Trophoblast cell (in vitro differentiated cells and primary cell): ENCODE data around the gene GRIK4.

Experiments
- DNase-seq, 2 donors: peaks; one replicate each; pipeline ENCODE4 v3.0.0-alpha.2; 2016
- H2AFZ ChIP-seq: 2 replicates; pipeline ENCODE4 v1.6.1; 2013; ENCODE audit warnings: low read length, moderate library complexity, mild to moderate bottlenecking; ENCODE audit not compliant: insufficient read depth, poor library complexity
- H2AK5ac ChIP-seq: 2 replicates; pipeline ENCODE4 v1.6.1; 2013; ENCODE audit warnings: mild to moderate bottlenecking, low read length
- H2BK120ac ChIP-seq: 2 replicates; pipeline ENCODE4 v1.6.1; 2013; ENCODE audit warnings: low read length, mild to moderate bottlenecking, moderate library complexity; ENCODE audit not compliant: insufficient read depth, poor library complexity
- H2BK12ac ChIP-seq: 2 replicates; pipeline ENCODE4 v1.6.1; 2013; ENCODE audit warnings: mild to moderate bottlenecking, low read length, moderate library complexity
- H2BK5ac ChIP-seq: 2 replicates; pipeline ENCODE4 v1.6.1; 2013; ENCODE audit warnings: low read length, low read depth, moderate library complexity, mild to moderate bottlenecking; ENCODE audit not compliant: poor library complexity
- H3K14ac ChIP-seq: 2 replicates; pipeline ENCODE4 v1.6.1; 2013; ENCODE audit warnings: mild to moderate bottlenecking, low read length
- H3K18ac ChIP-seq: 2 replicates; pipeline ENCODE4 v1.6.1; 2013; ENCODE audit warnings: mild to moderate bottlenecking, low read length
- H3K23ac ChIP-seq: 2 replicates; pipeline ENCODE4 v1.6.1; 2013; ENCODE audit warnings: low read length
- H3K27ac ChIP-seq: 2 replicates; pipeline ENCODE4 v1.5.1; 2013; ENCODE audit warnings: low read depth, mild to moderate bottlenecking, inconsistent platforms, low read length, moderate library complexity
- H3K27me3 ChIP-seq: 2 replicates; pipeline ENCODE4 v1.6.1; 2013; ENCODE audit warnings: inconsistent platforms, mild to moderate bottlenecking, low read length, moderate library complexity; ENCODE audit not compliant: insufficient read depth
- H3K36me3 ChIP-seq, 2 experiments: 1 replicate in 1 of 2; 2 replicates in 1 of 2; pipeline ENCODE4 v1.6.1; 2013; ENCODE audit warnings: low read length in 2 of 2, mild to moderate bottlenecking in 2 of 2, moderate library complexity in 1 of 2; ENCODE audit not compliant: insufficient read depth in 2 of 2, control insufficient read depth in 1 of 2
- H3K4ac ChIP-seq: 2 replicates; pipeline ENCODE4 v1.6.1; 2013; ENCODE audit warnings: low read depth, mild to moderate bottlenecking, low read length, moderate library complexity
- H3K4me1 ChIP-seq, 2 experiments: 1 replicate in 1 of 2; 2 replicates in 1 of 2; pipeline ENCODE4 v1.6.1; 2013; ENCODE audit warnings: low read length in 2 of 2, mild to moderate bottlenecking in 2 of 2, moderate library complexity in 1 of 2; ENCODE audit not compliant: insufficient read depth in 2 of 2, control insufficient read depth in 1 of 2
- H3K4me2 ChIP-seq: 2 replicates; pipeline ENCODE4 v1.6.1; 2013; ENCODE audit warnings: inconsistent platforms, mild to moderate bottlenecking, low read length, moderate library complexity
- H3K4me3 ChIP-seq: 2 replicates; pipeline ENCODE4 v1.5.1; 2013; ENCODE audit warnings: mild to moderate bottlenecking, low read depth, low read length, inconsistent platforms
- H3K79me1 ChIP-seq: one replicate; pipeline ENCODE4 v1.6.1; 2013; ENCODE audit warnings: low read length
- H3K79me2 ChIP-seq: 2 replicates; pipeline ENCODE4 v1.6.1; 2013; ENCODE audit warnings: low read length, mild to moderate bottlenecking; ENCODE audit not compliant: control insufficient read depth, insufficient read depth, poor library complexity
- H3K9ac ChIP-seq: 2 replicates; pipeline ENCODE4 v1.6.1; 2013; ENCODE audit warnings: mild to moderate bottlenecking, low read length
- H3K9me3 ChIP-seq: 2 replicates; pipeline ENCODE4 v1.6.1; 2013; ENCODE audit warnings: low read depth, mild to moderate bottlenecking, control low read depth, inconsistent platforms, low read length; ENCODE audit not compliant: insufficient read depth
- H4K12ac ChIP-seq: 2 replicates; pipeline ENCODE4 v1.6.1; 2013; ENCODE audit warnings: low read depth, mild to moderate bottlenecking, low read length, moderate library complexity
- H4K8ac ChIP-seq: 2 replicates; pipeline ENCODE4 v1.6.1; 2013; ENCODE audit warnings: low read depth, mild to moderate bottlenecking, low read length, moderate library complexity
- H4K91ac ChIP-seq: one replicate; pipeline ENCODE4 v1.6.1; 2013; ENCODE audit warnings: low read depth, mild to moderate bottlenecking, low read length, moderate library complexity
- WGBS: extraction: QIAGEN DNeasy Blood & Tissue Kit; methylation state at CpG from one replicate; pipeline ENCODE4 v1.1.7; 2013; ENCODE audit warnings: missing lambda C conversion rate; ENCODE audit not compliant: insufficient read length, insufficient coverage; ENCODE audit errors: extremely low coverage; 5-methylcytosine and 5-hydroxymethylcytosine counted together

GRIK4 gene

GRCh38 chr11:120929090-120929489 lies 417.5 kb downstream of the GRIK4 start:
- H3K79me2 ChIP-seq = no peaks in the 10 kb centered on the region
- no peak overlapping the region for H2BK5ac ChIP-seq
- no peak overlapping the region for H2AK5ac ChIP-seq
- no peak overlapping the region for H3K14ac ChIP-seq
- no peak for DNase-seq
- H2AFZ ChIP-seq = no peak overlapping the region
- H3K4me1 ChIP-seq = no peaks in the 10 kb centered on the region
- H3K27ac ChIP-seq = no peak overlapping the region
- peaks cover 2% of the 10 kb centered on the region for H3K9me3 ChIP-seq
- no peak overlapping the region for H4K91ac ChIP-seq
- H3K4me2 ChIP-seq = no peak overlapping the region
- no peaks in the 10 kb centered on the region for H3K27me3 ChIP-seq
- H3K36me3 ChIP-seq = no peaks in the 10 kb centered on the region
- H4K12ac ChIP-seq = no peak overlapping the region
- H3K4me3 ChIP-seq = no peak overlapping the region
- no peak overlapping the region for H2BK12ac ChIP-seq
- no peak overlapping the region for H3K9ac ChIP-seq
- no peak overlapping the region for H4K8ac ChIP-seq
- no peak overlapping the region for H3K23ac ChIP-seq
- no CpG with 5 or more reads among the region's 11 CpGs for WGBS
- no peak overlapping the region for H2BK120ac ChIP-seq
- H3K4ac ChIP-seq = no peak overlapping the region
- H3K18ac ChIP-seq = no peak overlapping the region
- H3K79me1 ChIP-seq = no peaks in the 10 kb centered on the region

- Histone ChIP-seq H2AK5ac (no peak overlapping the region), H4K8ac (no peak overlapping the region), H2BK12ac (no peak overlapping the region), H3K4me3 (no peak overlapping the region), H3K23ac (no peak overlapping the region), H3K36me3 (no peaks in the 10 kb centered on the region), H2AFZ (no peak overlapping the region), H3K14ac (no peak overlapping the region), H3K27me3 (no peaks in the 10 kb centered on the region), H3K9ac (no peak overlapping the region), H3K79me2 (no peaks in the 10 kb centered on the region), H3K4me1 (no peaks in the 10 kb centered on the region), H4K12ac (no peak overlapping the region), H3K18ac (no peak overlapping the region), H3K79me1 (no peaks in the 10 kb centered on the region), H2BK120ac (no peak overlapping the region), H2BK5ac (no peak overlapping the region), H3K9me3 (peaks cover 2% of the 10 kb centered on the region), H3K27ac (no peak overlapping the region), H3K4me2 (no peak overlapping the region), H3K4ac (no peak overlapping the region), H4K91ac (no peak overlapping the region)
- peak; percentile 48 to 75 for DNase-seq
- no CpG with 5 or more reads among the region's 13 CpGs for WGBS
Observed at GRCh38 chr11:120929664-120930154, 418.2 kb downstream of the GRIK4 start.

- no peak overlapping the region for H2BK12ac ChIP-seq
- DNase-seq = no peak
- H3K36me3 ChIP-seq = no peaks in the 10 kb centered on the region
- no peak overlapping the region for H4K8ac ChIP-seq
- H3K4me3 ChIP-seq = no peak overlapping the region
- H2AFZ ChIP-seq = no peak overlapping the region
- no peak overlapping the region for H3K4ac ChIP-seq
- no peak overlapping the region for H4K91ac ChIP-seq
- no peak overlapping the region for H3K9ac ChIP-seq
- H3K4me2 ChIP-seq = no peak overlapping the region
- no CpG with 5 or more reads among the region's 4 CpGs for WGBS
- H3K14ac ChIP-seq = no peak overlapping the region
- H3K79me2 ChIP-seq = no peaks in the 10 kb centered on the region
- no peak overlapping the region for H3K27ac ChIP-seq
- H4K12ac ChIP-seq = no peak overlapping the region
- no peak overlapping the region for H2BK5ac ChIP-seq
- no peaks in the 10 kb centered on the region for H3K27me3 ChIP-seq
- no peak overlapping the region for H3K23ac ChIP-seq
- peaks cover 2% of the 10 kb centered on the region for H3K9me3 ChIP-seq
- no peak overlapping the region for H3K18ac ChIP-seq
- H3K79me1 ChIP-seq = no peaks in the 10 kb centered on the region
- H2AK5ac ChIP-seq = no peak overlapping the region
- no peaks in the 10 kb centered on the region for H3K4me1 ChIP-seq
- H2BK120ac ChIP-seq = no peak overlapping the region
Observed at GRCh38 chr11:120931057-120931779, 419.7 kb downstream of the GRIK4 start.

GRCh38 chr11:120932305-120932915 lies 420.9 kb downstream of the GRIK4 start:
- Histone ChIP-seq H3K9ac (no peak overlapping the region), H3K36me3 (no peaks in the 10 kb centered on the region), H2AK5ac (no peak overlapping the region), H3K79me2 (no peaks in the 10 kb centered on the region), H3K4me2 (no peak overlapping the region), H3K4me1 (no peaks in the 10 kb centered on the region), H4K91ac (no peak overlapping the region), H3K4me3 (no peak overlapping the region), H4K8ac (no peak overlapping the region), H3K27ac (no peak overlapping the region), H3K79me1 (no peaks in the 10 kb centered on the region), H3K18ac (no peak overlapping the region), H3K9me3 (peaks cover 2% of the 10 kb centered on the region), H2BK120ac (no peak overlapping the region), H3K14ac (no peak overlapping the region), H4K12ac (no peak overlapping the region), H3K4ac (no peak overlapping the region), H2AFZ (no peak overlapping the region), H3K27me3 (no peaks in the 10 kb centered on the region), H2BK12ac (no peak overlapping the region), H3K23ac (no peak overlapping the region), H2BK5ac (no peak overlapping the region)
- DNase-seq = no peak
- no CpG with 5 or more reads among the region's 5 CpGs for WGBS
